Measurements from ENCODE around the gene ZGRF1. TPM values are rescaled to one million over a fixed set of nuclear protein-coding genes. Genes with fewer than 3 reads are reported as not detected.
"Not testable (repeated sequence)": the region's sequence is repeated elsewhere in the genome, so short reads cannot be mapped to it uniquely, and the experiment has no call there.

Gene ZGRF1
- total RNA-seq, 4 donors from 2014 or later, result 6.4 to 34.5 (median 8.1) TPM

GRCh38 chr4:112637552-112637866 lies 800 bp upstream of the ZGRF1 start:
- intact Hi-C loops (cut with DNase I; ENCODE audit: low total_unique reads), result no loop called here
- TF ChIP-seq CTCF (IDR thresholded peaks at IDR 0.05), result no peak
- no peak for TF ChIP-seq POLR2A (IDR thresholded peaks at IDR 0.05)
- peak overlapping the region; percentile 51 to 77 for H3K4me3 ChIP-seq
- DNase-seq, result no peak
- H3K27ac ChIP-seq, result peak overlapping the region; percentile 90 to 98
- no peaks in the 10 kb centered on the region for H3K27me3 ChIP-seq
- H3K36me3 ChIP-seq, result no peaks in the 10 kb centered on the region
- H3K4me1 ChIP-seq, result peaks cover 0 to 6% of the 10 kb centered on the region in 2 donors
- no peaks in the 10 kb centered on the region for H3K9me3 ChIP-seq

- Histone ChIP-seq H3K4me1 (peaks cover 0 to 6% of the 10 kb centered on the region in 2 donors), H3K36me3 (no peaks in the 10 kb centered on the region)
These were observed 3.1 kb downstream of the ZGRF1 start for GRCh38 chr4:112633477-112634235.

GRCh38 chr4:112626228-112626627 lies 10.5 kb downstream of the ZGRF1 start:
- DNase-seq, result no peak
- no peaks in the 10 kb centered on the region for H3K27me3 ChIP-seq
- intact Hi-C loops (cut with DNase I; ENCODE audit: low total_unique reads), result no loop called here
- no peaks in the 10 kb centered on the region for H3K36me3 ChIP-seq
- no peaks in the 10 kb centered on the region for H3K9me3 ChIP-seq
- no peak for TF ChIP-seq CTCF (IDR thresholded peaks at IDR 0.05)
- TF ChIP-seq POLR2A (IDR thresholded peaks at IDR 0.05), result no peak
- H3K4me1 ChIP-seq, result no peaks in the 10 kb centered on the region
- no peak overlapping the region for H3K4me3 ChIP-seq
- no peak overlapping the region for H3K27ac ChIP-seq

More at GRCh38 chr4:112633477-112634235, 3.1 kb downstream of the ZGRF1 start:
- no peak for DNase-seq
- Histone ChIP-seq H3K9me3 (no peaks in the 10 kb centered on the region), H3K27ac (no peak overlapping the region), H3K4me3 (no peak overlapping the region), H3K27me3 (no peaks in the 10 kb centered on the region)
- TF ChIP-seq POLR2A (IDR thresholded peaks at IDR 0.05), result no peak
- TF ChIP-seq CTCF (IDR thresholded peaks at IDR 0.05), result peak; percentile 42 to 51 (median 45)
- intact Hi-C loops (cut with DNase I; ENCODE audit: low total_unique reads), result no loop called here

- intact Hi-C loops (cut with DNase I; ENCODE audit: low total_unique reads), result no loop called here
- Histone ChIP-seq H3K4me3 (no peak overlapping the region), H3K27ac (no peak overlapping the region), H3K36me3 (no peaks in the 10 kb centered on the region), H3K4me1 (no peaks in the 10 kb centered on the region), H3K9me3 (no peaks in the 10 kb centered on the region), H3K27me3 (no peaks in the 10 kb centered on the region)
- TF ChIP-seq POLR2A (IDR thresholded peaks at IDR 0.05) (no peak), CTCF (IDR thresholded peaks at IDR 0.05) (no peak)
- no peak for DNase-seq
These were observed 19.7 kb downstream of the ZGRF1 start for GRCh38 chr4:112616984-112617383.

- H3K27ac ChIP-seq; H3K36me3 ChIP-seq; H3K27me3 ChIP-seq; H3K9me3 ChIP-seq; DNase-seq; H3K4me1 ChIP-seq; intact Hi-C loops (cut with DNase I; ENCODE audit: low total_unique reads); H3K4me3 ChIP-seq: not testable (repeated sequence)
These were observed 23.9 kb downstream of the ZGRF1 start for GRCh38 chr4:112612814-112613213.

Data from uterus (tissue), 4 donors.